Memory B cell (primary cell): ENCODE data around the gene CNRIP1.

Experiments used
- ATAC-seq: fragments of 150-1000 bp; cut with Tn5 transposase; 2 replicates; pipeline ENCODE4 v1.10.0; 2021; ENCODE audit warnings: low read depth, mild to moderate bottlenecking, moderate library complexity
- DNase-seq, 2 donors: peaks; one replicate each; pipeline ENCODE4 v3.0.0; 2022; ENCODE audit warnings: low spot score in 2 of 2
- H3K27ac Mint-ChIP-seq: one replicate; pipeline ENCODE4 v1.8.0; 2022; ENCODE audit warnings: mild to moderate bottlenecking, moderate library complexity, mixed read lengths
- H3K27me3 Mint-ChIP-seq: one replicate; pipeline ENCODE4 v1.8.0; 2022; ENCODE audit warnings: mixed read lengths
- H3K36me3 Mint-ChIP-seq: one replicate; pipeline ENCODE4 v1.8.0; 2022; ENCODE audit warnings: mild to moderate bottlenecking, mixed read lengths
- H3K4me1 Mint-ChIP-seq: one replicate; pipeline ENCODE4 v1.8.0; 2022; ENCODE audit warnings: mixed read lengths
- H3K4me3 Mint-ChIP-seq: one replicate; pipeline ENCODE4 v1.8.0; 2022; ENCODE audit warnings: mild to moderate bottlenecking, moderate library complexity, mixed read lengths
- H3K9me3 Mint-ChIP-seq: one replicate; pipeline ENCODE4 v1.8.0; 2022; ENCODE audit warnings: mixed read lengths

The CNRIP1 gene

DNA sequence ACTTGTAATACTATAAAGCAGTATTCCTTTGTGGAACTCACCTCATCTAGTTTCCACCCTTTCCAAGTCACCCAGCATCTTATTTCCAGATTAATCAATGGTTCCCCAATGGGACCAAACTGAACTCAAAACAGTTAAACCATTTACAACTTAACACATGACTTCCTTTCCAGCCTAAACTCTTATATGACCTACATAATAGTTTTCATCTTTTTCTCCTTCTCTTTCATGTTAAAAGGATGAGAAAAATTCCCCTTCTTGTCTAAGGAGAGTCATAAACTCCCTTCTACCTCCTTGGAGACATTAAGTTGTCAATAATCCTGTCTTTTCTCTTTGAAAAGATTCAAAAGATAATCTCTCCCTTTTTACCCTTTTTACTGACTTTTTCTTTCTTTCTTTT, 74.1 kb downstream of the CNRIP1 start:
- no peak for DNase-seq
- H3K27me3 Mint-ChIP-seq = no peaks in the 10 kb centered on the region
- no peaks in the 10 kb centered on the region for H3K9me3 Mint-ChIP-seq
- no peak for ATAC-seq
- H3K27ac Mint-ChIP-seq = no peak overlapping the region
- no peak overlapping the region for H3K4me3 Mint-ChIP-seq
- peaks cover 1% of the 10 kb centered on the region for H3K36me3 Mint-ChIP-seq
- H3K4me1 Mint-ChIP-seq = peaks cover 16% of the 10 kb centered on the region

DNA sequence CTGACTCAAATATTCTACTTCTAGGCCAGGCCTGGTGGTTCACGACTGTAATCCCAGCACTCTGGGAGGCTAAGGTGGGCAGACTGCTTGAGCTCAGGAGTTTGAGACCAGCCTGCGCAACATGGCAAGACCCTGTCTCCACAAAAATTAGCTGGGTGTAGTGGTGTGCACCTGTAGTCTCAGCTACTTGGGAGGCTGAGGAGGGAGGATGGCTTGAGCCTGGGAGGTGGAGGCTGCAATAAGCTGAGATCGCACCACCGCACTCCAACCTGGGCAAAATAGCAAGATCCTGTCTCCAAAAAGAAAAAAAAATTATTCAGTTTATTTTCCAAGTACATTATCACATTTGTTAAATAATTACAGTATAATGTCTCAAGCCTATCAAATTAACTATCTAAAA, 74.7 kb downstream of the CNRIP1 start:
- H3K27ac Mint-ChIP-seq = no peak overlapping the region
- H3K4me1 Mint-ChIP-seq = peaks cover 17% of the 10 kb centered on the region
- no peaks in the 10 kb centered on the region for H3K27me3 Mint-ChIP-seq
- H3K36me3 Mint-ChIP-seq = peaks cover 7% of the 10 kb centered on the region
- ATAC-seq = no peak
- no peaks in the 10 kb centered on the region for H3K9me3 Mint-ChIP-seq
- no peak overlapping the region for H3K4me3 Mint-ChIP-seq
- no peak for DNase-seq

DNA sequence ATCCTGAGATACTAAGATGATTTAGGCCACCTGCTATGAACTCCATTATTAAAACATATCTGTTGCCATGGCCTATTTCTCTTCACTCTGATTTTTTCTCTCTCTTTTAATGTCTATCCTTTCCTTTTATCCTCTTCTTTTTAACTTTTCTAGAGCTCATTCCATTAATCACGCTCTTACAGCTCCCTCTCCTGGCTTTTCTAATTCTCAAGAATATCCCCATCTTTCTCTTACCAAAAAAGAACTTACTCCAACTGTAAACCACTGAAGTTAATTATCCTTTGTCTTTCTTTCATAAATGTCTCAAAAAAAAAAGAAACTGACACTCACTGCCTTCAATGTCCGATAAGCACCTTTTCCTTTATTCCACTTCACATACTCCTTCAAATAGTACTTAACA, 75.3 kb downstream of the CNRIP1 start:
- DNase-seq = no peak
- no peak for ATAC-seq
- H3K36me3 Mint-ChIP-seq = peaks cover 8% of the 10 kb centered on the region
- no peak overlapping the region for H3K4me3 Mint-ChIP-seq
- H3K27me3 Mint-ChIP-seq = no peaks in the 10 kb centered on the region
- H3K27ac Mint-ChIP-seq = no peak overlapping the region
- peaks cover 18% of the 10 kb centered on the region for H3K4me1 Mint-ChIP-seq
- no peaks in the 10 kb centered on the region for H3K9me3 Mint-ChIP-seq
